ENCODE results near the gene C5AR2.

GRCh38 chr19:47348819-47349795, 17.1 kb downstream of the C5AR2 start, which contains the start of gene DHX34:
- TF ChIP-seq, protein P1, sequence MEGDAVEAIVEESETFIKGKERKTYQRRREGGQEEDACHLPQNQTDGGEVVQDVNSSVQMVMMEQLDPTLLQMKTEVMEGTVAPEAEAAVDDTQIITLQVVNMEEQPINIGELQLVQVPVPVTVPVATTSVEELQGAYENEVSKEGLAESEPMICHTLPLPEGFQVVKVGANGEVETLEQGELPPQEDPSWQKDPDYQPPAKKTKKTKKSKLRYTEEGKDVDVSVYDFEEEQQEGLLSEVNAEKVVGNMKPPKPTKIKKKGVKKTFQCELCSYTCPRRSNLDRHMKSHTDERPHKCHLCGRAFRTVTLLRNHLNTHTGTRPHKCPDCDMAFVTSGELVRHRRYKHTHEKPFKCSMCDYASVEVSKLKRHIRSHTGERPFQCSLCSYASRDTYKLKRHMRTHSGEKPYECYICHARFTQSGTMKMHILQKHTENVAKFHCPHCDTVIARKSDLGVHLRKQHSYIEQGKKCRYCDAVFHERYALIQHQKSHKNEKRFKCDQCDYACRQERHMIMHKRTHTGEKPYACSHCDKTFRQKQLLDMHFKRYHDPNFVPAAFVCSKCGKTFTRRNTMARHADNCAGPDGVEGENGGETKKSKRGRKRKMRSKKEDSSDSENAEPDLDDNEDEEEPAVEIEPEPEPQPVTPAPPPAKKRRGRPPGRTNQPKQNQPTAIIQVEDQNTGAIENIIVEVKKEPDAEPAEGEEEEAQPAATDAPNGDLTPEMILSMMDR (IDR thresholded peaks at IDR 0.05): peak; percentile 88
- no peak for TF ChIP-seq EZH2 (IDR thresholded peaks at IDR 0.05; ENCODE audit: borderline replicate concordance, insufficient read depth, low read depth, low read length, poor library complexity, severe bottlenecking)
